GM12864 (cell line): ENCODE measurements around the gene PFDN6.

ENCODE experiments used
- DNase-seq: peaks from one replicate; pipeline ENCODE4 v3.0.0-alpha.2; 2011; ENCODE audit warnings: low read depth
- H3K4me3 ChIP-seq: 2 replicates; pipeline ENCODE4 v1.5.1; 2011; ENCODE audit warnings: mild to moderate bottlenecking, low read depth, low read length, control low read depth
- CTCF ChIP-seq: IDR thresholded peaks from 2 replicates; pipeline ENCODE4 v1.5.1; 2011; ENCODE audit warnings: low read depth, mild to moderate bottlenecking, moderate library complexity, low read length, control low read depth, inconsistent platforms; ENCODE audit errors: missing control alignments

Gene PFDN6

GRCh38 chr6:33335916-33336315 lies 46.5 kb downstream of the PFDN6 start:
- no peak for DNase-seq
- H3K4me3 ChIP-seq: no peak overlapping the region
- TF ChIP-seq CTCF: no peak

- no peak overlapping the region for H3K4me3 ChIP-seq
- DNase-seq: no peak
- TF ChIP-seq CTCF: no peak
Observed at GRCh38 chr6:33336495-33336894, 47.1 kb downstream of the PFDN6 start.

- DNase-seq: no peak
- TF ChIP-seq CTCF: no peak
- no peak overlapping the region for H3K4me3 ChIP-seq
Observed at GRCh38 chr6:33339193-33339592, 49.8 kb downstream of the PFDN6 start.
